Tibial artery (tissue), 4 donors: ENCODE results near the gene PCYT2.

Experiments
- DNase-seq, 2 donors: peaks; one replicate each; pipeline ENCODE4 v3.0.0-alpha.2; 2019
- H3K27ac ChIP-seq, 2 donors: fragments of 200-600 bp; sonication (generic) in 1 of 2; 1 replicate in 1 of 2; 2 replicates in 1 of 2; pipeline ENCODE4 v1.5.1; 2018 to 2019; ENCODE audit warnings: mild to moderate bottlenecking in 1 of 2
- H3K27me3 ChIP-seq, 2 donors: fragments of 200-600 bp; sonication (generic) in 1 of 2; one replicate each; pipeline versions ENCODE4 v1.5.1 to v1.6.0; 2016 to 2019
- H3K36me3 ChIP-seq, 3 donors: fragments of 200-600 bp; sonication (generic) in 2 of 3; one replicate each; pipeline ENCODE4 v1.5.1; 2016 to 2019; ENCODE audit warnings: mild to moderate bottlenecking in 2 of 3
- H3K4me1 ChIP-seq, 4 donors: fragments of 200-600 bp; sonication (generic) in 2 of 4; 1 replicate in 3 of 4; 2 replicates in 1 of 4; pipeline ENCODE4 v1.5.1; 2016 to 2019
- H3K4me3 ChIP-seq, 2 donors: fragments of 200-600 bp; sonication (generic) in 1 of 2; 1 replicate in 1 of 2; 2 replicates in 1 of 2; pipeline ENCODE4 v1.5.1; 2018 to 2019; ENCODE audit warnings: mild to moderate bottlenecking in 2 of 2
- H3K9me3 ChIP-seq, 3 donors: fragments of 200-600 bp; sonication (generic) in 1 of 3; one replicate each; pipeline ENCODE4 v1.5.1; 2016 to 2019
- CTCF ChIP-seq, 2 experiments: fragments of 200-600 bp in 1 of 2; fragments of 450-650 bp in 1 of 2; IDR thresholded peaks; one replicate each; pipeline ENCODE4 v1.5.1; 2017 to 2019; ENCODE audit warnings: antibody characterized with exemption in 2 of 2, mild to moderate bottlenecking in 1 of 2, moderate library complexity in 1 of 2
- intact Hi-C: fragments of 100-400 bp; cut with DNase I; formaldehyde crosslinking; loops from one replicate; pipeline ENCODE4 v1.15.0; 2023; ENCODE audit warnings: low total_unique reads

PCYT2 gene

GRCh38 chr17:81948635-81949378, 37.6 kb upstream of the PCYT2 start:
- H3K36me3 ChIP-seq, result no peaks in the 10 kb centered on the region
- peaks cover 0 to 22% of the 10 kb centered on the region in 2 donors for H3K27me3 ChIP-seq
- no peak for TF ChIP-seq CTCF (IDR thresholded peaks at IDR 0.05)
- H3K4me1 ChIP-seq, result no peaks in the 10 kb centered on the region
- H3K4me3 ChIP-seq, result no peak overlapping the region
- DNase-seq, result no peak
- no peaks in the 10 kb centered on the region for H3K9me3 ChIP-seq
- intact Hi-C loops, result no loop called here
- no peak overlapping the region for H3K27ac ChIP-seq

GRCh38 chr17:81947189-81947588, 36.0 kb upstream of the PCYT2 start, which contains the start of gene MYADML2:
Gene MYADML2 (minus strand): TSS chr17:81947233. CDS start chr17:81941741, 5,492 bp downstream.
- no peak for TF ChIP-seq CTCF (IDR thresholded peaks at IDR 0.05)
- Histone ChIP-seq H3K4me3 (no peak within 1 kb of the TSS), H3K27ac (no peak within 1 kb of the TSS), H3K27me3 (peaks cover 0 to 29% of the 10 kb centered on the region in 2 donors), H3K36me3 (no peaks in the 10 kb centered on the region), H3K4me1 (peaks cover 0 to 1% (median 0%) of the 10 kb centered on the region in 4 donors), H3K9me3 (no peaks in the 10 kb centered on the region)
- intact Hi-C loops, result no loop called here
- DNase-seq, result no peak

- DNase-seq, result no peak
Measured at GRCh38 chr17:81944858-81945257, 33.7 kb upstream of the PCYT2 start.

GRCh38 chr17:81942167-81942553, 31.0 kb upstream of the PCYT2 start:
- Histone ChIP-seq H3K27ac (no peak overlapping the region), H3K9me3 (no peaks in the 10 kb centered on the region), H3K36me3 (no peaks in the 10 kb centered on the region), H3K4me1 (peaks cover 0 to 28% (median 23%) of the 10 kb centered on the region in 4 donors), H3K4me3 (no peak overlapping the region), H3K27me3 (peaks cover 0 to 74% of the 10 kb centered on the region in 2 donors)
- no peak for TF ChIP-seq CTCF (IDR thresholded peaks at IDR 0.05)
- intact Hi-C loops, result no loop called here
- no peak for DNase-seq

More at GRCh38 chr17:81944858-81945257, 33.7 kb upstream of the PCYT2 start:
- intact Hi-C loops, result no loop called here
- Histone ChIP-seq H3K9me3 (no peaks in the 10 kb centered on the region), H3K36me3 (no peaks in the 10 kb centered on the region), H3K4me1 (peaks cover 0 to 12% (median 8%) of the 10 kb centered on the region in 4 donors), H3K27ac (no peak overlapping the region), H3K4me3 (no peak overlapping the region), H3K27me3 (peaks cover 0 to 52% of the 10 kb centered on the region in 2 donors)
- TF ChIP-seq CTCF (IDR thresholded peaks at IDR 0.05), result no peak

GRCh38 chr17:81941484-81942166, 30.4 kb upstream of the PCYT2 start:
- Histone ChIP-seq H3K36me3 (no peaks in the 10 kb centered on the region), H3K27ac (no peak overlapping the region), H3K4me1 (peaks cover 0 to 32% (median 28%) of the 10 kb centered on the region in 4 donors), H3K27me3 (peaks cover 0 to 79% of the 10 kb centered on the region in 2 donors), H3K9me3 (no peaks in the 10 kb centered on the region), H3K4me3 (no peak overlapping the region)
- no peak for DNase-seq
- no peak for TF ChIP-seq CTCF (IDR thresholded peaks at IDR 0.05)
- intact Hi-C loops, result no loop called here
